Mucosa of descending colon (tissue), 3 donors: ENCODE results near the gene FTO. TPM values are rescaled to one million over a fixed set of nuclear protein-coding genes. Genes with fewer than 3 reads are reported as not detected.

Experiments used
- ATAC-seq: fragments of 200-7000 bp; cut with Tn5 transposase; one replicate; pipeline ENCODE4 v1.9.1; 2020; ENCODE audit warnings: mild to moderate bottlenecking, moderate library complexity
- DNase-seq, 3 donors: peaks; one replicate each; pipeline ENCODE4 v3.0.0-alpha.2; 2020
- H3K36me3 ChIP-seq: fragments of 200-600 bp; one replicate; pipeline ENCODE4 v1.8.0; 2021; ENCODE audit warnings: low read depth, mild to moderate bottlenecking
- H3K4me1 ChIP-seq: fragments of 200-600 bp; one replicate; pipeline ENCODE4 v1.8.0; 2021; ENCODE audit warnings: low read depth, mild to moderate bottlenecking
- H3K4me3 ChIP-seq: fragments of 200-600 bp; one replicate; pipeline ENCODE4 v1.8.0; 2021; ENCODE audit warnings: mild to moderate bottlenecking
- H3K9me3 ChIP-seq: fragments of 200-600 bp; one replicate; pipeline ENCODE4 v1.8.0; 2021; ENCODE audit warnings: mild to moderate bottlenecking
- CTCF ChIP-seq: fragments of 200-600 bp; IDR thresholded peaks from one replicate; pipeline ENCODE4 v1.8.0; 2022; ENCODE audit warnings: antibody characterized with exemption, mild to moderate bottlenecking
- intact Hi-C, 2 donors: fragments of 100-400 bp; cut with DNase I in 1 of 2; cut with micrococcal nuclease in 1 of 2; formaldehyde crosslinking; loops; one replicate each; pipeline versions ENCODE4 v1.11.0 to v1.11.1; 2022; cut with DNase I, micrococcal nuclease
- total RNA-seq, 3 donors: library from RNA; stranded (reverse); fragmentation: NEBNext Ultra II Directional in 2 of 3; extraction: Animal tissue kit (Norgen Biotek cat#: 25700) in 2 of 3; gene quantifications; one replicate each; pipeline versions ENCODE4 v1.2.1 to v1.2.4, GENCODE V29; 2021 to 2023
- donor health status: DM: no; HTN: no; CAD: no; lungs with moderate emphysema.
- donor health status: DM: no; HTN: no; CAD: no.
- donor health status: DM: no; HTN: yes; CAD: no.

Gene FTO
- total RNA-seq, 3 donors from 2014 or later, result 38.0 to 81.7 (median 39.1) TPM

DNA sequence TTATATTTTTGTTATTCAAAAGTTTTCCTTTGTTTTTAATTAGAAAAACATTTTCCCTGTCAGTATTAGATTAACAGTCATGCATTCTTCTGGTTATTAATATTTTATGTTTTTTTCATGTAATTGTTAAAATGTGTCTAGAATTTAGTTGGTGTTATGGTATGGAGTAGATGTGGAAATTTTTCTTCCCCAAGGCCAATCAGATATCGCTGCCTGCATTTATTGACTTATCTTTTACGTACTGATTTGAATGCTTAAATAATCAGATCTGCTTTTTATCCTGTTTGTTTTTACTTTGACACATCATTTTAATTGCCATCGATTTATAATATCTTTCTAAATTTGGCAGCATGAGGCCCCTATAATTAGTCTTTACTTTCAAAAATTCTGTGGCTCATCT lies 13.6 kb downstream of the FTO start:
- Histone ChIP-seq H3K36me3 (no peaks in the 10 kb centered on the region), H3K9me3 (no peaks in the 10 kb centered on the region), H3K4me1 (peaks cover 12% of the 10 kb centered on the region), H3K4me3 (no peak overlapping the region)
- no peak for TF ChIP-seq CTCF
- DNase-seq (no peak), ATAC-seq (no peak)
- intact Hi-C loops, result no loop called here

GRCh38 chr16:53721017-53721416 lies 17.1 kb downstream of the FTO start:
- intact Hi-C loops, result no loop called here
- no peak for ATAC-seq
- no peak for TF ChIP-seq CTCF
- no peak for DNase-seq
- Histone ChIP-seq H3K4me1 (no peaks in the 10 kb centered on the region), H3K4me3 (no peak overlapping the region), H3K9me3 (no peaks in the 10 kb centered on the region), H3K36me3 (no peaks in the 10 kb centered on the region)

DNA sequence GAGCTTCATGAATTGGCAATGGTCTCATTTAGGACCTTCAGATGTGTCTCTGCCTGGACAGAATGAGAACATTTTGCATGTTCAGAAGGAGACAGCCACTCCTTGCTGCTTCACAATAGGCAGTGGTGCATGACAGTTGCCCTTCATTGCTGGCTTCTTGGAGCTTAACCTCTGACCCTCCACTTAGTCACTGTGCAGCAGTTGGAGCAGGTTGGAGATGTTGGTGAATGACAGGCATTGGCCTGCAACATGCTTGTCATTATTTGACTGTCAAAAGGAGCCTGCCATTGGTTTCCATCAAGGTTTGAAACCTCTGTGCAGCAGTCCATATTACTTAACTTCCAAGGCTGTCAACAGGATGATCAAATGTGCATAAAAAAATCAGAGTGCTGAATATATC lies 22.7 kb downstream of the FTO start:
- intact Hi-C loops, result no loop called here
- no peak overlapping the region for H3K4me3 ChIP-seq
- DNase-seq (no peak), ATAC-seq (peak; percentile 50)
- H3K36me3 ChIP-seq, result no peaks in the 10 kb centered on the region
- TF ChIP-seq CTCF, result no peak
- H3K4me1 ChIP-seq, result peaks cover 3% of the 10 kb centered on the region
- no peaks in the 10 kb centered on the region for H3K9me3 ChIP-seq

DNA sequence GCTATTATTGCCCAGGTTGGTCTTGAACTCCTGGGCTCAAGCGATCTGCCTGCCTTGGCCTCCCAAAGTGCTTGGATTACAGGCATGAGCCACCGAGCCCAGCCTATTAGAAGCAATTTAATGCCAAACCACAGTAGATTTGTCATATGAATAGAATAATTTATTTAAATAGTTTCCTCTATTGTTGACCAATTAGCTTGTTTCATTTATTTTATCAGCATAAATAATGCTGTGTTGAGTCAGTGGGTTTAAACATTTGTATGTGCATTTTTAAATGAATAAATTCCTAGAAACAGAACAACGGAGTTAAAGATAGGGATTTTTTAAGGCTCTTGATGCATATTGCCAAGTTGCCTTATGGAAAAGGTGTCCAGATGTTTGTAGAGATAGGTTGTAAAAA lies 26.7 kb downstream of the FTO start:
- Histone ChIP-seq H3K9me3 (no peaks in the 10 kb centered on the region), H3K4me3 (no peak overlapping the region), H3K4me1 (peaks cover 16% of the 10 kb centered on the region), H3K36me3 (no peaks in the 10 kb centered on the region)
- no peak for ATAC-seq
- intact Hi-C loops, result no loop called here
- DNase-seq, result no peak
- TF ChIP-seq CTCF, result no peak

DNA sequence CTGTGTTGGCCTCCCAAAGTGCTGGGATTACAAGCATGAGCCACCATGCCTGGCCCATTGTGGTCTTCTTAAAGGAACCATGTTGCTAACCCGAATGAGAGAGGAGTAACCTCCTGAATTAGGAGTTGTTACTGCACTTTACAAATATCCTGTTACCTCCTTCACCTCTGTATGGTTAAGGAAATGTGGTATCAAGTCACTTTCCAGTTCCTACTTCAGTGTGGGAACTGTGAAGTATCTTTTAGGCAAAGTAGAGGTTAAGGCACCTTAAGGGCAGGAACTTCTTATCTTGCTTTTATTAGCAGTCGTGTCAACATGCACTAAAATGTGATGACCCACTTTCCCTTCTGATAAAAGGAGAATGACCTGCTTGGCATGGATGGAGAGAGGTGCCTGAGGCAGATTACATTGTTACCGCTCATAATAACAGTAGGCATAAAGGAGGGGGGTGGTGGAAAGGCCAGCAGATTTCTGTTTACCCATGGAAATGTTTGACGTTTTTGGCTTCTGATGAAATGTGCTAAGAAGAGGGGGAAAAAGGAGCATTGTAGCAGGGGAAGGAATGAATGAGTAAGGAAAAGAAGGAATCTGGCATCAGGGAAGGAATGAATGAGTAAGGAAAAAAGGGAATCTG lies 28.5 kb downstream of the FTO start:
- ATAC-seq (peak; percentile 95), DNase-seq (peak in 1 of 3 donors; percentile 58)
- TF ChIP-seq CTCF, result no peak
- H3K4me3 ChIP-seq, result no peak overlapping the region
- intact Hi-C loops, result no loop called here
- H3K9me3 ChIP-seq, result no peaks in the 10 kb centered on the region
- H3K4me1 ChIP-seq, result peaks cover 16% of the 10 kb centered on the region
- no peaks in the 10 kb centered on the region for H3K36me3 ChIP-seq

DNA sequence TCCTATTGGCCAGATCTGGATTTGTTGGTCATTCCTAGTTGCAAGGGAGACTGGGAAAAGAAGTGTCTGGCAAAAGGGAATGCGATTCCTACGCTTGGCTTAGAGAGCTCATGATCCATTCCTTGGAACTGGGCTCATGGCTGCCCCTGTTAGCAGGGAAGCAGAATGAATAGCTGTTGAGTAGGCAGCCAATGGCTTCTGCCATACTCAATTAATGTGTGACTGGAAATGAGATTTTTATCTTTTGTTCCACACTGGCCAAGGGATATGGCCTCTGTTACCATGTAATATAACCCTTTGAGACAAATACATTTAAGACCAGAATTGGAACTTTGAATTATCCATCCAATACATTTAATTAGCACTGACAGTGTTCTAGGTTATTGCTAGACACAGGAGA lies 31.0 kb downstream of the FTO start:
- no peak for TF ChIP-seq CTCF
- Histone ChIP-seq H3K4me1 (peaks cover 20% of the 10 kb centered on the region), H3K9me3 (no peaks in the 10 kb centered on the region), H3K36me3 (no peaks in the 10 kb centered on the region), H3K4me3 (no peak overlapping the region)
- no peak for ATAC-seq
- DNase-seq, result no peak
- intact Hi-C loops, result no loop called here
